ENCODE measurements around the gene LGALS3BP.

LGALS3BP gene

GRCh38 chr17:78974635-78975591, 4.8 kb downstream of the LGALS3BP start:
- TF ChIP-seq RAD21 (IDR thresholded peaks at IDR 0.05; ENCODE audit: low read depth) (no peak; the same call in 1 of the 2 replicates), EGR1 (IDR thresholded peaks at IDR 0.05) (0 out of 2 replicates have a peak, but pooled peaks have one; percentile 58), YY1 (IDR thresholded peaks at IDR 0.05; ENCODE audit: low read depth) (peak; percentile 76), TEAD4 (IDR thresholded peaks at IDR 0.05) (peak; percentile 68), EP300 (IDR thresholded peaks at IDR 0.05; ENCODE audit: borderline replicate concordance) (peak; percentile 23; the same call in 1 of the 2 replicates), TAF1 (IDR thresholded peaks at IDR 0.05; ENCODE audit: low read depth) (peak; percentile 66; the same call in 1 of the 2 replicates), MAX (IDR thresholded peaks at IDR 0.05) (peak; percentile 54; the same call in 1 of the 2 replicates), CEBPB (IDR thresholded peaks at IDR 0.05) (no peak), TCF12 (IDR thresholded peaks at IDR 0.05; ENCODE audit: low read depth) (peak; percentile 40; the same call in 1 of the 2 replicates), FOXM1 (IDR thresholded peaks at IDR 0.05; ENCODE audit: borderline replicate concordance, low read depth) (no peak), USF1 (IDR thresholded peaks at IDR 0.05) (0 out of 2 replicates have a peak, but pooled peaks have one; percentile 20), ZBTB7A (IDR thresholded peaks at IDR 0.05; ENCODE audit: low read depth) (no peak)

GRCh38 chr17:78973792-78974520, 5.8 kb downstream of the LGALS3BP start:
- TF ChIP-seq TAF1 (IDR thresholded peaks at IDR 0.05; ENCODE audit: low read depth) (no peak), YY1 (IDR thresholded peaks at IDR 0.05; ENCODE audit: low read depth) (no peak), RAD21 (IDR thresholded peaks at IDR 0.05; ENCODE audit: low read depth) (no peak), CREB1 (IDR thresholded peaks at IDR 0.05; ENCODE audit: low read depth) (no peak), CEBPB (IDR thresholded peaks at IDR 0.05) (no peak), FOXM1 (IDR thresholded peaks at IDR 0.05; ENCODE audit: borderline replicate concordance, low read depth) (no peak), EGR1 (IDR thresholded peaks at IDR 0.05) (no peak), TEAD4 (IDR thresholded peaks at IDR 0.05) (no peak), TCF12 (IDR thresholded peaks at IDR 0.05; ENCODE audit: low read depth) (no peak), NFIC (IDR thresholded peaks at IDR 0.05) (no peak), USF1 (IDR thresholded peaks at IDR 0.05) (no peak), EP300 (IDR thresholded peaks at IDR 0.05; ENCODE audit: borderline replicate concordance) (no peak), ZBTB7A (IDR thresholded peaks at IDR 0.05; ENCODE audit: low read depth) (no peak), MAX (IDR thresholded peaks at IDR 0.05) (no peak), REST (IDR thresholded peaks at IDR 0.05; ENCODE audit: low read depth) (no peak)

GRCh38 chr17:78973196-78973595, 6.5 kb downstream of the LGALS3BP start:
- TF ChIP-seq CEBPB (IDR thresholded peaks at IDR 0.05) (no peak), FOXM1 (IDR thresholded peaks at IDR 0.05; ENCODE audit: borderline replicate concordance, low read depth) (no peak), MAX (IDR thresholded peaks at IDR 0.05) (no peak), ZBTB7A (IDR thresholded peaks at IDR 0.05; ENCODE audit: low read depth) (no peak), TEAD4 (IDR thresholded peaks at IDR 0.05) (no peak), EP300 (IDR thresholded peaks at IDR 0.05; ENCODE audit: borderline replicate concordance) (no peak), YY1 (IDR thresholded peaks at IDR 0.05; ENCODE audit: low read depth) (no peak), NFIC (IDR thresholded peaks at IDR 0.05) (no peak), EGR1 (IDR thresholded peaks at IDR 0.05) (no peak), REST (IDR thresholded peaks at IDR 0.05; ENCODE audit: low read depth) (no peak), TCF12 (IDR thresholded peaks at IDR 0.05; ENCODE audit: low read depth) (no peak), RAD21 (IDR thresholded peaks at IDR 0.05; ENCODE audit: low read depth) (no peak), TAF1 (IDR thresholded peaks at IDR 0.05; ENCODE audit: low read depth) (no peak), CREB1 (IDR thresholded peaks at IDR 0.05; ENCODE audit: low read depth) (no peak)

GRCh38 chr17:78972507-78973105, 7.1 kb downstream of the LGALS3BP start:
- TF ChIP-seq TEAD4 (IDR thresholded peaks at IDR 0.05) (no peak), EGR1 (IDR thresholded peaks at IDR 0.05) (no peak), ZBTB7A (IDR thresholded peaks at IDR 0.05; ENCODE audit: low read depth) (no peak), USF1 (IDR thresholded peaks at IDR 0.05) (no peak), MAX (IDR thresholded peaks at IDR 0.05) (no peak), TAF1 (IDR thresholded peaks at IDR 0.05; ENCODE audit: low read depth) (no peak), NFIC (IDR thresholded peaks at IDR 0.05) (no peak), RAD21 (IDR thresholded peaks at IDR 0.05; ENCODE audit: low read depth) (no peak)
